A673 (cell line): ENCODE measurements around the gene ABCA4.

Experiments used
- EZH2 ChIP-seq: fragments of 200-600 bp; sonication (generic); IDR thresholded peaks from 2 replicates; pipeline ENCODE4 v1.6.1; 2017; ENCODE audit warnings: borderline replicate concordance, low read depth, mild to moderate bottlenecking, mixed read lengths, antibody characterized with exemption, low read length; ENCODE audit not compliant: poor library complexity, severe bottlenecking
- TF ChIP-seq, protein P1 (sequence below): fragments of 300-800, 200-600 bp; sonication (generic); conservative IDR thresholded peaks from 2 replicates; pipeline ENCODE4 v1.5.1; 2017; ENCODE audit warnings: low read depth, mild to moderate bottlenecking, antibody characterized with exemption, low read length, moderate library complexity, mixed read lengths

DNA sequence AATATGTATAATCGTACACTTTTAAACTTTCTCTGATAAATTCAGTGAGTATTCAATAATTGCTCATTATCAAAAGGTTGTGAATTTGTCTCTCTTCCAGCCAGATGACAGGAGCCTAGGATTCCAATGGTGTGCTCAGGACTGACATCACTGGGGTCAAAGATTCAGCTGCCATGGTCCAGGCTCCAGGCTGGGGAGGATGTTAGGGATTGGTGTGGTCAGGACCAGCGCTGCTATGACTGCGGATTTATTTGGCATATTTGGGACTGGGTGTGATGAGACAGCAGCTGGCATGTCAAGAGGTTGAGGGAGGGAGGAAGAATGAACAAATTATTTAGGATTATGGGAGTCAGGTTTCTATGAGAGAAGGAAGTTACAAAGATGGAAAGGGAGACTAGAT, 48.2 kb upstream of the ABCA4 start:
- no peak for TF ChIP-seq EZH2
- TF ChIP-seq, protein P1, sequence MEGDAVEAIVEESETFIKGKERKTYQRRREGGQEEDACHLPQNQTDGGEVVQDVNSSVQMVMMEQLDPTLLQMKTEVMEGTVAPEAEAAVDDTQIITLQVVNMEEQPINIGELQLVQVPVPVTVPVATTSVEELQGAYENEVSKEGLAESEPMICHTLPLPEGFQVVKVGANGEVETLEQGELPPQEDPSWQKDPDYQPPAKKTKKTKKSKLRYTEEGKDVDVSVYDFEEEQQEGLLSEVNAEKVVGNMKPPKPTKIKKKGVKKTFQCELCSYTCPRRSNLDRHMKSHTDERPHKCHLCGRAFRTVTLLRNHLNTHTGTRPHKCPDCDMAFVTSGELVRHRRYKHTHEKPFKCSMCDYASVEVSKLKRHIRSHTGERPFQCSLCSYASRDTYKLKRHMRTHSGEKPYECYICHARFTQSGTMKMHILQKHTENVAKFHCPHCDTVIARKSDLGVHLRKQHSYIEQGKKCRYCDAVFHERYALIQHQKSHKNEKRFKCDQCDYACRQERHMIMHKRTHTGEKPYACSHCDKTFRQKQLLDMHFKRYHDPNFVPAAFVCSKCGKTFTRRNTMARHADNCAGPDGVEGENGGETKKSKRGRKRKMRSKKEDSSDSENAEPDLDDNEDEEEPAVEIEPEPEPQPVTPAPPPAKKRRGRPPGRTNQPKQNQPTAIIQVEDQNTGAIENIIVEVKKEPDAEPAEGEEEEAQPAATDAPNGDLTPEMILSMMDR = no peak
